H1 (cell line): Measurements from ENCODE around the gene CCDC116. TPM values are rescaled to one million over a fixed set of nuclear protein-coding genes. Genes with fewer than 3 reads are reported as not detected.

ENCODE experiments used
- CTCF ChIA-PET: fragments of 300-600 bp; sonication (Branson Sonifier 250); formaldehyde crosslinking; loops from one replicate; lab custom pipeline; 2021; ENCODE audit not compliant: partially characterized antibody; lab: Charles Lee
- POLR2A ChIA-PET: fragments of 300-600 bp; sonication (Branson Sonifier 250); formaldehyde crosslinking; loops from one replicate; lab custom pipeline; 2021; ENCODE audit warnings: inconsistent platforms; ENCODE audit not compliant: partially characterized antibody; lab: Charles Lee
- DNase-seq, 2 experiments: peaks; one replicate each; pipeline versions ENCODE4 v3.0.0 to v3.0.0-alpha.2; 2010 to 2022; ENCODE audit warnings: low spot score in 2 of 2, low read depth in 1 of 2, mixed read lengths in 1 of 2
- FAIRE-seq: peaks from 2 replicates; lab custom pipeline; 2011; peaks lifted over from hg19 to GRCh38; lab: Jason Lieb, UNC
- H2AFZ ChIP-seq: 2 replicates; pipeline ENCODE4 v1.8.1; 2012; ENCODE audit warnings: low read length, inconsistent platforms
- H2AK5ac ChIP-seq: 2 replicates; pipeline ENCODE4 v1.6.1; 2013; ENCODE audit warnings: low read depth, low read length
- H2BK120ac ChIP-seq: replicated peaks from 2 replicates; pipeline ENCODE3; 2013; ENCODE audit warnings: low read depth, low read length, inconsistent platforms
- H2BK12ac ChIP-seq: 2 replicates; pipeline ENCODE4 v1.6.1; 2013; ENCODE audit warnings: low read depth, low read length
- H2BK15ac ChIP-seq: 2 replicates; pipeline ENCODE4 v1.6.1; 2013; ENCODE audit warnings: low read length
- H2BK20ac ChIP-seq: 2 replicates; pipeline ENCODE4 v1.6.1; 2013; ENCODE audit warnings: low read length
- H2BK5ac ChIP-seq: 2 replicates; pipeline ENCODE4 v1.6.1; 2013; ENCODE audit warnings: low read depth, low read length
- H3K14ac ChIP-seq: 2 replicates; pipeline ENCODE4 v1.6.1; 2013; ENCODE audit warnings: inconsistent platforms; ENCODE audit not compliant: insufficient read length
- H3K18ac ChIP-seq: 2 replicates; pipeline ENCODE4 v1.6.1; 2013; ENCODE audit warnings: low read length; ENCODE audit errors: extremely low read depth
- H3K23ac ChIP-seq: 2 replicates; pipeline ENCODE4 v1.6.1; 2013; ENCODE audit warnings: inconsistent platforms; ENCODE audit not compliant: insufficient read length
- H3K23me2 ChIP-seq: 2 replicates; pipeline ENCODE4 v1.6.1; 2013; ENCODE audit warnings: low read depth, low read length
- H3K27ac ChIP-seq: 2 replicates; pipeline ENCODE4 v1.6.1; 2011; ENCODE audit warnings: low read depth, low read length, inconsistent platforms
- H3K27me3 ChIP-seq, 4 experiments: replicated peaks in 1 of 4; 1 replicate in 1 of 4; 2 replicates in 3 of 4; pipeline versions ENCODE4 v1.6.1 to v1.8.1; 2011 to 2013; ENCODE audit warnings: low read length in 3 of 4, mild to moderate bottlenecking in 3 of 4, inconsistent platforms in 2 of 4, mixed read lengths in 2 of 4, moderate library complexity in 1 of 4; ENCODE audit not compliant: control insufficient read depth in 3 of 4, insufficient read depth in 3 of 4; ENCODE audit errors: extremely low read depth in 1 of 4
- H3K36me3 ChIP-seq, 4 experiments: 2 replicates each; pipeline versions ENCODE4 v1.6.1 to v1.8.1; 2011 to 2013; ENCODE audit warnings: mild to moderate bottlenecking in 4 of 4, low read length in 3 of 4, moderate library complexity in 2 of 4, control low read depth in 1 of 4, inconsistent platforms in 1 of 4; ENCODE audit not compliant: insufficient read depth in 4 of 4, control insufficient read depth in 2 of 4
- H3K4ac ChIP-seq: replicated peaks from 2 replicates; pipeline ENCODE3; 2013; ENCODE audit warnings: low read length, low read depth, mixed read lengths, inconsistent platforms; ENCODE audit not compliant: insufficient read length
- H3K4me1 ChIP-seq, 4 experiments: replicated peaks in 1 of 4; 1 replicate in 1 of 4; 2 replicates in 3 of 4; pipeline versions ENCODE4 v1.6.1 to v1.8.1; 2011 to 2013; ENCODE audit warnings: low read length in 3 of 4, inconsistent platforms in 2 of 4, mixed read lengths in 1 of 4; ENCODE audit not compliant: insufficient read depth in 4 of 4, control insufficient read depth in 3 of 4
- H3K4me2 ChIP-seq, 2 experiments: 2 replicates each; pipeline versions ENCODE4 v1.6.1 to v1.8.1; 2011 to 2013; ENCODE audit warnings: low read depth in 2 of 2, low read length in 2 of 2, control low read depth in 1 of 2, inconsistent platforms in 1 of 2, mild to moderate bottlenecking in 1 of 2; ENCODE audit not compliant: insufficient read depth in 1 of 2
- H3K4me3 ChIP-seq, 4 experiments: fragments of 200-600, 300-600 bp in 1 of 4; sonication (generic), shearing (Covaris generic), sonication (Bioruptor Twin) in 1 of 4; 2 replicates each; pipeline versions ENCODE4 v1.5.1 to v1.8.1; 2011 to 2016; ENCODE audit warnings: low read length in 4 of 4, low read depth in 3 of 4, control low read depth in 2 of 4, inconsistent platforms in 2 of 4, mild to moderate bottlenecking in 2 of 4, mixed read lengths in 1 of 4, moderate library complexity in 1 of 4; ENCODE audit not compliant: insufficient read depth in 2 of 4; ENCODE audit errors: extremely low read depth in 1 of 4
- H3K56ac ChIP-seq: replicated peaks from 2 replicates; pipeline ENCODE3; 2013; ENCODE audit warnings: low read depth, mild to moderate bottlenecking, mixed read lengths, low read length, inconsistent platforms; ENCODE audit not compliant: insufficient read length
- H3K79me1 ChIP-seq: 2 replicates; pipeline ENCODE4 v1.6.1; 2013; ENCODE audit warnings: low read depth, low read length, control low read depth
- H3K79me2 ChIP-seq, 2 experiments: 2 replicates each; pipeline versions ENCODE4 v1.6.1 to v1.8.1; 2012 to 2013; ENCODE audit warnings: low read length in 2 of 2, mild to moderate bottlenecking in 2 of 2, inconsistent platforms in 1 of 2; ENCODE audit not compliant: insufficient read depth in 2 of 2, control insufficient read depth in 1 of 2
- H3K9ac ChIP-seq, 4 experiments: replicated peaks in 1 of 4; 1 replicate in 1 of 4; 2 replicates in 3 of 4; pipeline versions ENCODE4 v1.6.1 to v1.8.1; 2011 to 2013; ENCODE audit warnings: low read depth in 3 of 4, low read length in 3 of 4, control low read depth in 2 of 4, mild to moderate bottlenecking in 2 of 4, moderate library complexity in 2 of 4, inconsistent platforms in 1 of 4; ENCODE audit errors: extremely low read depth in 1 of 4
- H3K9me3 ChIP-seq, 2 experiments: 2 replicates each; pipeline versions ENCODE4 v1.6.1 to v1.8.1; 2012 to 2013; ENCODE audit warnings: mild to moderate bottlenecking in 2 of 2, moderate library complexity in 2 of 2, control low read depth in 1 of 2, inconsistent platforms in 1 of 2, low read depth in 1 of 2, low read length in 1 of 2, mixed read lengths in 1 of 2; ENCODE audit not compliant: insufficient read depth in 2 of 2
- H4K20me1 ChIP-seq, 2 experiments: replicated peaks in 1 of 2; 2 replicates each; pipeline versions ENCODE3 to v1.8.1; 2011 to 2013; ENCODE audit warnings: inconsistent platforms in 2 of 2, low read length in 2 of 2, mild to moderate bottlenecking in 1 of 2; ENCODE audit not compliant: insufficient read depth in 2 of 2, control insufficient read depth in 1 of 2
- H4K5ac ChIP-seq: 2 replicates; pipeline ENCODE4 v1.6.1; 2013; ENCODE audit warnings: low read length, low read depth, mixed read lengths, inconsistent platforms; ENCODE audit not compliant: insufficient read length
- H4K8ac ChIP-seq: 2 replicates; pipeline ENCODE4 v1.8.0; 2013; ENCODE audit warnings: mild to moderate bottlenecking, moderate library complexity, low read length, inconsistent platforms; ENCODE audit not compliant: insufficient read depth; ENCODE audit errors: extremely low read depth
- H4K91ac ChIP-seq: replicated peaks from 2 replicates; pipeline ENCODE3; 2013; ENCODE audit warnings: low read length, mixed read lengths, inconsistent platforms; ENCODE audit not compliant: insufficient read length
- CEBPB ChIP-seq: IDR thresholded peaks from 2 replicates; pipeline ENCODE4 v1.6.1; 2012; ENCODE audit warnings: low read depth, low read length
- FOSL1 ChIP-seq: IDR thresholded peaks from 2 replicates; pipeline ENCODE4 v1.6.1; 2011; ENCODE audit warnings: mild to moderate bottlenecking, low read depth, low read length, moderate library complexity; ENCODE audit not compliant: insufficient read depth
- GTF2F1 ChIP-seq: IDR thresholded peaks from 2 replicates; pipeline ENCODE4 v1.6.1; 2012; ENCODE audit warnings: low read depth, low read length, improper control_type of control experiment, borderline replicate concordance
- HDAC2 ChIP-seq, 2 experiments: fragments of 300-600 bp in 1 of 2; sonication (generic) in 1 of 2; IDR thresholded peaks; 2 replicates each; pipeline ENCODE4 v1.6.1; 2011 to 2012; ENCODE audit warnings: low read depth in 2 of 2, low read length in 2 of 2, mild to moderate bottlenecking in 2 of 2, moderate library complexity in 2 of 2, borderline replicate concordance in 1 of 2, inconsistent platforms in 1 of 2
- HDAC6 ChIP-seq: IDR thresholded peaks from one replicate; pipeline ENCODE4 v1.7.1; 2012; ENCODE audit warnings: low read depth, mild to moderate bottlenecking, inconsistent platforms, low read length, moderate library complexity
- KDM1A ChIP-seq: fragments of 200-600, 300-600 bp; sonication (generic); IDR thresholded peaks from 2 replicates; pipeline ENCODE4 v1.7.1; 2016; ENCODE audit warnings: mild to moderate bottlenecking, low read length, borderline replicate concordance
- SP2 ChIP-seq: IDR thresholded peaks from 2 replicates; pipeline ENCODE4 v1.6.1; 2012; ENCODE audit warnings: mild to moderate bottlenecking, low read length, inconsistent platforms
- SP4 ChIP-seq: IDR thresholded peaks from 2 replicates; pipeline ENCODE4 v1.6.1; 2012; ENCODE audit warnings: low read length, inconsistent platforms
- SUZ12 ChIP-seq: fragments of 200-600 bp; sonication (generic); IDR thresholded peaks from 2 replicates; pipeline ENCODE4 v1.6.1; 2012; ENCODE audit warnings: mild to moderate bottlenecking, inconsistent platforms, low read length, moderate library complexity, mixed read lengths
- ZNF274 ChIP-seq: IDR thresholded peaks from 2 replicates; pipeline ENCODE4 v1.7.0; 2012; ENCODE audit warnings: low read length, borderline replicate concordance; ENCODE audit errors: extremely low read depth
- WGBS, 2 experiments: shearing (Covaris generic) in 1 of 2; methylation state at CpG; one replicate each; pipeline versions ENCODE4 v1.1.6 to v1.1.7; 2013 to 2015; ENCODE audit warnings: low lambda C conversion rate in 2 of 2, mixed read lengths in 2 of 2, inconsistent platforms in 1 of 2, low coverage in 1 of 2, missing lambda C conversion rate in 1 of 2; ENCODE audit not compliant: insufficient replicate concordance in 2 of 2, insufficient coverage in 1 of 2, insufficient read length in 1 of 2; ENCODE audit errors: extremely low coverage in 1 of 2, missing lambda C conversion rate in 1 of 2; 5-methylcytosine and 5-hydroxymethylcytosine counted together
- polyA plus RNA-seq, 7 experiments: library from polyadenylated mRNA; depleted of rRNA in 3 of 7; stranded (reverse) in 5 of 7; unstranded in 2 of 7; fragments of >200 nt in 5 of 7; fragments of 200-250 nt in 2 of 7; gene quantifications; 1 replicate in 5 of 7; 2 replicates in 1 of 7; 4 replicates in 1 of 7; pipeline versions ENCODE4 v1.2.1 to v1.2.3, GENCODE V29; 2011 to 2013; ENCODE audit warnings: missing spikeins in 2 of 7, mixed read lengths in 2 of 7
- total RNA-seq: library from RNA; stranded (reverse); fragmentation: NEBNext Ultra II Directional; extraction: Animal tissue kit (Norgen Biotek cat#: 25700); gene quantifications from 2 replicates; pipeline ENCODE4 v1.2.1, GENCODE V29; 2021
- TF ChIP-seq, protein P1 (sequence below): IDR thresholded peaks from 2 replicates; pipeline ENCODE4 v1.6.1; 2012; ENCODE audit warnings: inconsistent platforms

CCDC116 gene
- total and polyA plus RNA-seq, 2 of the 8 experiments (the other 6 are each of a cell fraction or from before 2014, with no cell fraction given), result 0.08 TPM; not detected in 1

- Histone ChIP-seq H2BK12ac (no peak overlapping the region), H3K4me2 (no peak overlapping the region), H3K27ac (no peak overlapping the region), H4K8ac (no peak overlapping the region), H3K14ac (no peak overlapping the region), H3K18ac (no peak overlapping the region), H3K79me2 (peaks cover 0 to 12% of the 10 kb centered on the region in 2 experiments; a peak in 1 of 4 replicates), H3K4me1 (no peaks in the 10 kb centered on the region; a peak in 4 of 7 replicates), H3K9ac (no peak overlapping the region), H2AFZ (no peak overlapping the region), H4K20me1 (peaks cover 26 to 38% of the 10 kb centered on the region in 2 experiments), H3K79me1 (peaks cover 14% of the 10 kb centered on the region), H2BK120ac (no peak overlapping the region), H3K56ac (no peak overlapping the region), H3K27me3 (no peaks in the 10 kb centered on the region), H3K4me3 (no peak overlapping the region), H3K23me2 (no peaks in the 10 kb centered on the region), H2BK20ac (no peak overlapping the region), H3K4ac (no peak overlapping the region), H4K5ac (no peak overlapping the region), H4K91ac (no peak overlapping the region), H3K36me3 (peaks cover 0 to 8% (median 0%) of the 10 kb centered on the region in 4 experiments; a peak in 3 of 8 replicates), H2AK5ac (no peak overlapping the region), H2BK15ac (no peak overlapping the region), H3K9me3 (no peaks in the 10 kb centered on the region), H2BK5ac (no peak overlapping the region), H3K23ac (no peak overlapping the region)
- POLR2A ChIA-PET, result interaction anchor here (0.7 to 1.1 kb wide), 2 partner anchors 8 to 52 kb away, joined by 3 to 4 read pairs; no protein-coding TSS in a partner anchor
- CTCF ChIA-PET, result interaction anchor here (1.4 to 24.1 kb wide), 7 partner anchors 8 to 38 kb away, joined by 3 to 499 read pairs (median 4); partner anchors contain the start of genes CCDC116, SDF2L1 and YDJC
- no peak for DNase-seq
- WGBS, 2 experiments, result 77% methylated on average over 3 of the region's 3 CpGs; no CpG with 5 or more reads in 1 of the 2 experiments
- FAIRE-seq, result no peak
- TF ChIP-seq CEBPB, result no peak
- TF ChIP-seq HDAC6, result no peak
- TF ChIP-seq FOSL1, result no peak
- TF ChIP-seq HDAC2 (IDR thresholded peaks at IDR 0.05; ENCODE audit: borderline replicate concordance in 1 of 2, low read depth in 2 of 2, low read length in 2 of 2), result no peak
- TF ChIP-seq KDM1A, result no peak
- TF ChIP-seq, protein P1, sequence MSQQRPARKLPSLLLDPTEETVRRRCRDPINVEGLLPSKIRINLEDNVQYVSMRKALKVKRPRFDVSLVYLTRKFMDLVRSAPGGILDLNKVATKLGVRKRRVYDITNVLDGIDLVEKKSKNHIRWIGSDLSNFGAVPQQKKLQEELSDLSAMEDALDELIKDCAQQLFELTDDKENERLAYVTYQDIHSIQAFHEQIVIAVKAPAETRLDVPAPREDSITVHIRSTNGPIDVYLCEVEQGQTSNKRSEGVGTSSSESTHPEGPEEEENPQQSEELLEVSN, result no peak
- no peak for TF ChIP-seq SP4
- no peak for TF ChIP-seq SUZ12
- no peak for TF ChIP-seq ZNF274
- TF ChIP-seq SP2, result no peak
- TF ChIP-seq GTF2F1, result no peak
These were observed 11.5 kb upstream of the CCDC116 start for GRCh38 chr22:21621025-21621424.
